Neural progenitor cell (in vitro differentiated cells): Measurements from ENCODE around the gene PIGM. TPM values are rescaled to one million over a fixed set of nuclear protein-coding genes. Genes with fewer than 3 reads are reported as not detected.
A peak's percentile ranks its signal among the peaks of the same experiment; 100 is the strongest.

Source experiments
- DNase-seq: peaks from one replicate; pipeline ENCODE4 v3.0.0-alpha.2; 2016; ENCODE audit warnings: low spot score
- H2AFZ ChIP-seq: fragments of 200-600 bp; sonication (generic); replicated peaks from 2 replicates; pipeline ENCODE4 v1.6.1; 2016; ENCODE audit warnings: antibody characterized with exemption
- H3F3A ChIP-seq: fragments of 200-600 bp; sonication (generic); 2 replicates; pipeline ENCODE4 v1.6.1; 2016; ENCODE audit warnings: antibody characterized with exemption, low read depth
- H3K27ac ChIP-seq: fragments of 200-600 bp; sonication (generic); 2 replicates; pipeline ENCODE4 v1.5.1; 2016; ENCODE audit warnings: mild to moderate bottlenecking
- H3K27me3 ChIP-seq: fragments of 200-600 bp; sonication (generic); 2 replicates; pipeline ENCODE4 v1.6.1; 2016; ENCODE audit warnings: mild to moderate bottlenecking, moderate library complexity
- H3K36me3 ChIP-seq: fragments of 200-600 bp; sonication (generic); 2 replicates; pipeline ENCODE4 v1.5.1; 2016
- H3K4me1 ChIP-seq: fragments of 200-600 bp; sonication (generic); 2 replicates; pipeline ENCODE4 v1.6.1; 2016; ENCODE audit warnings: mixed run types
- H3K4me2 ChIP-seq: fragments of 200-600 bp; sonication (generic); 2 replicates; pipeline ENCODE4 v1.6.1; 2016
- H3K4me3 ChIP-seq: fragments of 200-600 bp; sonication (generic); 2 replicates; pipeline ENCODE4 v1.5.1; 2016
- H3K79me2 ChIP-seq: fragments of 200-600 bp; sonication (generic); 2 replicates; pipeline ENCODE4 v1.6.1; 2016; ENCODE audit warnings: low read depth
- H3K9ac ChIP-seq: fragments of 200-600 bp; sonication (generic); 2 replicates; pipeline ENCODE4 v1.6.1; 2016
- H3K9me3 ChIP-seq: fragments of 200-600 bp; sonication (generic); 2 replicates; pipeline ENCODE4 v1.5.1; 2016; ENCODE audit warnings: low read depth
- H4K20me1 ChIP-seq: fragments of 200-600 bp; sonication (generic); 2 replicates; pipeline ENCODE4 v1.6.1; 2016; ENCODE audit warnings: low read depth
- H3K27ac Mint-ChIP-seq: 3 replicates; pipeline ENCODE4 v1.8.0; 2021; ENCODE audit warnings: mixed read lengths
- H3K27me3 Mint-ChIP-seq: 2 replicates; pipeline ENCODE4 v1.8.0; 2022; ENCODE audit warnings: low read depth, mild to moderate bottlenecking, inconsistent platforms, moderate library complexity, mixed read lengths; ENCODE audit not compliant: insufficient read depth
- H3K36me3 Mint-ChIP-seq: 3 replicates; pipeline ENCODE4 v1.8.0; 2021; ENCODE audit warnings: mixed read lengths
- H3K4me1 Mint-ChIP-seq: 3 replicates; pipeline ENCODE4 v1.8.0; 2021; ENCODE audit warnings: mixed read lengths
- H3K4me3 Mint-ChIP-seq: 3 replicates; pipeline ENCODE4 v1.8.0; 2021; ENCODE audit warnings: mild to moderate bottlenecking, moderate library complexity, mixed read lengths
- H3K9me3 Mint-ChIP-seq: 3 replicates; pipeline ENCODE4 v1.8.0; 2020; ENCODE audit warnings: mixed read lengths
- EZH2 ChIP-seq: fragments of 200-600 bp; sonication (generic); IDR thresholded peaks from 2 replicates; pipeline ENCODE4 v1.6.1; 2017; ENCODE audit warnings: antibody characterized with exemption, mild to moderate bottlenecking, moderate library complexity
- EZH2phosphoT487 ChIP-seq: fragments of 200-600 bp; sonication (generic); IDR thresholded peaks from 2 replicates; pipeline ENCODE4 v1.6.1; 2017; ENCODE audit warnings: antibody characterized with exemption
- total RNA-seq: library from RNA; depleted of rRNA; stranded (reverse); fragments of >200 nt; gene quantifications from 2 replicates; pipeline ENCODE4 v1.2.3, GENCODE V29; 2015; ENCODE audit warnings: low replicate concordance
- TF ChIP-seq, protein P1 (sequence below): fragments of 200-600 bp; sonication (generic); IDR thresholded peaks from 2 replicates; pipeline ENCODE4 v1.5.1; 2017; ENCODE audit warnings: antibody characterized with exemption, mild to moderate bottlenecking

PIGM gene
- total RNA-seq, 1 donor from 2014 or later = 7.1 TPM

GRCh38 chr1:160006312-160006940 is 25.4 kb downstream of the PIGM start:
- Histone ChIP-seq H3K79me2 (no peaks in the 10 kb centered on the region), H3K27ac (no peak overlapping the region), H3K4me2 (no peak overlapping the region), H3K9ac (no peak overlapping the region), H4K20me1 (no peaks in the 10 kb centered on the region), H3F3A (peaks cover 6% of the 10 kb centered on the region), H3K27me3 (peaks cover 26% of the 10 kb centered on the region), H3K9me3 (no peaks in the 10 kb centered on the region), H3K4me1 (no peaks in the 10 kb centered on the region), H2AFZ (no peak overlapping the region), H3K36me3 (no peaks in the 10 kb centered on the region), H3K4me3 (no peak overlapping the region)
- no peak overlapping the region for H3K27ac Mint-ChIP-seq
- no peak overlapping the region for H3K4me3 Mint-ChIP-seq
- peak; percentile 84 for DNase-seq
- H3K36me3 Mint-ChIP-seq = no peaks in the 10 kb centered on the region
- TF ChIP-seq EZH2phosphoT487 (no peak), EZH2 (no peak)
- TF ChIP-seq, protein P1, sequence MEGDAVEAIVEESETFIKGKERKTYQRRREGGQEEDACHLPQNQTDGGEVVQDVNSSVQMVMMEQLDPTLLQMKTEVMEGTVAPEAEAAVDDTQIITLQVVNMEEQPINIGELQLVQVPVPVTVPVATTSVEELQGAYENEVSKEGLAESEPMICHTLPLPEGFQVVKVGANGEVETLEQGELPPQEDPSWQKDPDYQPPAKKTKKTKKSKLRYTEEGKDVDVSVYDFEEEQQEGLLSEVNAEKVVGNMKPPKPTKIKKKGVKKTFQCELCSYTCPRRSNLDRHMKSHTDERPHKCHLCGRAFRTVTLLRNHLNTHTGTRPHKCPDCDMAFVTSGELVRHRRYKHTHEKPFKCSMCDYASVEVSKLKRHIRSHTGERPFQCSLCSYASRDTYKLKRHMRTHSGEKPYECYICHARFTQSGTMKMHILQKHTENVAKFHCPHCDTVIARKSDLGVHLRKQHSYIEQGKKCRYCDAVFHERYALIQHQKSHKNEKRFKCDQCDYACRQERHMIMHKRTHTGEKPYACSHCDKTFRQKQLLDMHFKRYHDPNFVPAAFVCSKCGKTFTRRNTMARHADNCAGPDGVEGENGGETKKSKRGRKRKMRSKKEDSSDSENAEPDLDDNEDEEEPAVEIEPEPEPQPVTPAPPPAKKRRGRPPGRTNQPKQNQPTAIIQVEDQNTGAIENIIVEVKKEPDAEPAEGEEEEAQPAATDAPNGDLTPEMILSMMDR = peak; percentile 98
- H3K4me1 Mint-ChIP-seq = no peaks in the 10 kb centered on the region
- no peaks in the 10 kb centered on the region for H3K27me3 Mint-ChIP-seq
- no peaks in the 10 kb centered on the region for H3K9me3 Mint-ChIP-seq

GRCh38 chr1:160005070-160005469 is 26.7 kb downstream of the PIGM start:
- peaks cover 15% of the 10 kb centered on the region for H3K27me3 ChIP-seq
- no peak overlapping the region for H3K27ac ChIP-seq
- peaks cover 6% of the 10 kb centered on the region for H3F3A ChIP-seq
- no peak overlapping the region for H2AFZ ChIP-seq
- Mint-ChIP-seq H3K27ac (no peak overlapping the region), H3K9me3 (no peaks in the 10 kb centered on the region), H3K27me3 (no peaks in the 10 kb centered on the region), H3K4me1 (no peaks in the 10 kb centered on the region), H3K36me3 (no peaks in the 10 kb centered on the region), H3K4me3 (no peak overlapping the region)
- no peak overlapping the region for H3K4me3 ChIP-seq
- H3K4me2 ChIP-seq = no peak overlapping the region
- no peak overlapping the region for H3K9ac ChIP-seq
- DNase-seq = no peak
- H3K9me3 ChIP-seq = no peaks in the 10 kb centered on the region
- H3K79me2 ChIP-seq = no peaks in the 10 kb centered on the region
- TF ChIP-seq, protein P1 = no peak
- no peak for TF ChIP-seq EZH2
- no peak for TF ChIP-seq EZH2phosphoT487
- H4K20me1 ChIP-seq = no peaks in the 10 kb centered on the region
- no peaks in the 10 kb centered on the region for H3K4me1 ChIP-seq
- no peaks in the 10 kb centered on the region for H3K36me3 ChIP-seq

- Histone ChIP-seq H3K4me3 (no peak overlapping the region), H3K79me2 (no peaks in the 10 kb centered on the region), H3K27me3 (peaks cover 8% of the 10 kb centered on the region), H3K9me3 (no peaks in the 10 kb centered on the region), H3K4me1 (no peaks in the 10 kb centered on the region), H3K9ac (no peak overlapping the region), H3F3A (peaks cover 6% of the 10 kb centered on the region), H3K4me2 (no peak overlapping the region), H4K20me1 (no peaks in the 10 kb centered on the region), H2AFZ (no peak overlapping the region), H3K27ac (no peak overlapping the region), H3K36me3 (no peaks in the 10 kb centered on the region)
- TF ChIP-seq, protein P1 = no peak
- no peak for TF ChIP-seq EZH2
- TF ChIP-seq EZH2phosphoT487 = no peak
- no peak for DNase-seq
- no peak overlapping the region for H3K27ac Mint-ChIP-seq
- no peaks in the 10 kb centered on the region for H3K36me3 Mint-ChIP-seq
- H3K4me3 Mint-ChIP-seq = no peak overlapping the region
- H3K27me3 Mint-ChIP-seq = no peaks in the 10 kb centered on the region
- no peaks in the 10 kb centered on the region for H3K9me3 Mint-ChIP-seq
- H3K4me1 Mint-ChIP-seq = no peaks in the 10 kb centered on the region
Measured at GRCh38 chr1:160004425-160004824, 27.4 kb downstream of the PIGM start.
